PC-9 (cell line): ENCODE data around the gene WNK2. TPM values are rescaled to one million over a fixed set of nuclear protein-coding genes. Genes with fewer than 3 reads are reported as not detected.

Experiments used
- BruUV-seq: library from RNA; stranded (reverse); fragments of 400-500 nt; replicated peaks from 2 replicates; lab custom pipeline; 2021; lab: Mats Ljungman, UMichigan
- CTCF ChIA-PET: fragments of 300-600 bp; sonication (Branson Sonifier 250); formaldehyde crosslinking; loops from one replicate; lab custom pipeline; 2022; ENCODE audit warnings: antibody characterized with exemption; lab: Charles Lee
- POLR2A ChIA-PET: fragments of 300-600 bp; sonication (Branson Sonifier 250); formaldehyde crosslinking; loops from one replicate; lab custom pipeline; 2022; ENCODE audit warnings: antibody characterized with exemption; ENCODE audit not compliant: unreplicated experiment; lab: Charles Lee
- DNase-seq, 2 experiments: peaks; one replicate each; pipeline versions ENCODE4 v3.0.0 to v3.0.0-alpha.2; 2015 to 2022; ENCODE audit warnings: mixed read lengths in 1 of 2
- H2AFZ ChIP-seq: fragments of 200-600 bp; sonication (generic); 2 replicates; pipeline ENCODE4 v1.8.1; 2017; ENCODE audit warnings: antibody characterized with exemption
- H3F3A ChIP-seq: fragments of 200-600 bp; sonication (generic); 2 replicates; pipeline ENCODE4 v1.8.1; 2017; ENCODE audit warnings: antibody characterized with exemption, mild to moderate bottlenecking, low read depth; ENCODE audit not compliant: insufficient read depth
- H3K27ac ChIP-seq: fragments of 200-600 bp; sonication (generic); 2 replicates; pipeline ENCODE4 v1.6.1; 2016; ENCODE audit warnings: mixed run types
- H3K27me3 ChIP-seq: fragments of 200-600 bp; sonication (generic); 2 replicates; pipeline ENCODE4 v1.6.1; 2016; ENCODE audit warnings: low read depth, mixed run types; ENCODE audit not compliant: insufficient read depth
- H3K36me3 ChIP-seq: fragments of 200-600 bp; sonication (generic); 2 replicates; pipeline ENCODE4 v1.6.1; 2016; ENCODE audit warnings: low read depth, mixed run types
- H3K4me1 ChIP-seq: fragments of 200-600 bp; sonication (generic); replicated peaks from 2 replicates; pipeline ENCODE4 v1.6.1; 2016; ENCODE audit warnings: mixed run types; ENCODE audit not compliant: insufficient read depth
- H3K4me2 ChIP-seq: fragments of 200-600 bp; sonication (generic); 2 replicates; pipeline ENCODE4 v1.6.1; 2017; ENCODE audit warnings: mixed run types
- H3K4me3 ChIP-seq: fragments of 200-600 bp; sonication (generic); 2 replicates; pipeline ENCODE4 v1.6.1; 2016; ENCODE audit warnings: mixed run types
- H3K79me2 ChIP-seq: fragments of 200-600 bp; sonication (generic); 2 replicates; pipeline ENCODE4 v1.6.1; 2017; ENCODE audit warnings: low read depth, mixed run types
- H3K9me2 ChIP-seq: fragments of 200-600 bp; sonication (generic); 2 replicates; pipeline ENCODE4 v1.8.1; 2017; ENCODE audit warnings: mild to moderate bottlenecking; ENCODE audit not compliant: insufficient read depth
- H3K9me3 ChIP-seq: fragments of 200-600 bp; sonication (generic); 2 replicates; pipeline ENCODE4 v1.8.1; 2016; ENCODE audit warnings: low read depth; ENCODE audit not compliant: insufficient read depth
- H4K20me1 ChIP-seq: fragments of 200-600 bp; sonication (generic); 2 replicates; pipeline ENCODE4 v1.8.1; 2017; ENCODE audit not compliant: insufficient read depth
- EZH2 ChIP-seq: fragments of 200-600 bp; sonication (generic); IDR thresholded peaks from 2 replicates; pipeline ENCODE4 v1.8.0; 2017; ENCODE audit warnings: antibody characterized with exemption, low read depth
- intact Hi-C: fragments of 100-400 bp; cut with micrococcal nuclease; formaldehyde crosslinking; loops from one replicate; pipeline ENCODE4 v1.10.0; 2022; ENCODE audit not compliant: unreplicated experiment
- total RNA-seq: library from RNA; stranded (reverse); gene quantifications from 2 replicates; pipeline ENCODE4 v1.2.3, GENCODE V29; 2021
- TF ChIP-seq, protein P1 (sequence below): fragments of 200-600 bp; sonication (generic); conservative IDR thresholded peaks from 2 replicates; pipeline ENCODE4 v1.6.1; 2017; ENCODE audit warnings: mixed run types, antibody characterized with exemption, mild to moderate bottlenecking, moderate library complexity

Gene WNK2
- total RNA-seq, 1 experiment from 2014 or later, result 44.6 TPM

- Histone ChIP-seq H2AFZ (no peak overlapping the region), H3K36me3 (no peaks in the 10 kb centered on the region), H3K79me2 (no peaks in the 10 kb centered on the region), H3K27ac (no peak overlapping the region), H3K9me3 (no peaks in the 10 kb centered on the region), H3K4me3 (no peak overlapping the region), H3K4me2 (no peak overlapping the region), H3K9me2 (no peaks in the 10 kb centered on the region), H3K27me3 (no peaks in the 10 kb centered on the region), H3K4me1 (no peaks in the 10 kb centered on the region), H4K20me1 (no peaks in the 10 kb centered on the region), H3F3A (no peaks in the 10 kb centered on the region)
- no peak for TF ChIP-seq EZH2
- TF ChIP-seq, protein P1, sequence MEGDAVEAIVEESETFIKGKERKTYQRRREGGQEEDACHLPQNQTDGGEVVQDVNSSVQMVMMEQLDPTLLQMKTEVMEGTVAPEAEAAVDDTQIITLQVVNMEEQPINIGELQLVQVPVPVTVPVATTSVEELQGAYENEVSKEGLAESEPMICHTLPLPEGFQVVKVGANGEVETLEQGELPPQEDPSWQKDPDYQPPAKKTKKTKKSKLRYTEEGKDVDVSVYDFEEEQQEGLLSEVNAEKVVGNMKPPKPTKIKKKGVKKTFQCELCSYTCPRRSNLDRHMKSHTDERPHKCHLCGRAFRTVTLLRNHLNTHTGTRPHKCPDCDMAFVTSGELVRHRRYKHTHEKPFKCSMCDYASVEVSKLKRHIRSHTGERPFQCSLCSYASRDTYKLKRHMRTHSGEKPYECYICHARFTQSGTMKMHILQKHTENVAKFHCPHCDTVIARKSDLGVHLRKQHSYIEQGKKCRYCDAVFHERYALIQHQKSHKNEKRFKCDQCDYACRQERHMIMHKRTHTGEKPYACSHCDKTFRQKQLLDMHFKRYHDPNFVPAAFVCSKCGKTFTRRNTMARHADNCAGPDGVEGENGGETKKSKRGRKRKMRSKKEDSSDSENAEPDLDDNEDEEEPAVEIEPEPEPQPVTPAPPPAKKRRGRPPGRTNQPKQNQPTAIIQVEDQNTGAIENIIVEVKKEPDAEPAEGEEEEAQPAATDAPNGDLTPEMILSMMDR, result no peak
- no TSS peak for BruUV-seq
- CTCF ChIA-PET, result interaction anchor here (0.6 kb wide), 1 partner anchor 349 kb away, joined by 3 read pairs; no protein-coding TSS in a partner anchor
- intact Hi-C loops, result no loop called here
- POLR2A ChIA-PET, result no interaction called here
- no peak for DNase-seq
These were observed 12.5 kb upstream of the WNK2 start for GRCh38 chr9:93171261-93171990.

GRCh38 chr9:93172666-93173364 is 11.1 kb upstream of the WNK2 start:
- Histone ChIP-seq H3K27me3 (no peaks in the 10 kb centered on the region), H3K9me3 (no peaks in the 10 kb centered on the region), H3F3A (no peaks in the 10 kb centered on the region), H2AFZ (no peak overlapping the region), H3K27ac (no peak overlapping the region), H4K20me1 (no peaks in the 10 kb centered on the region), H3K4me3 (no peak overlapping the region), H3K4me2 (no peak overlapping the region), H3K36me3 (no peaks in the 10 kb centered on the region), H3K9me2 (no peaks in the 10 kb centered on the region), H3K79me2 (no peaks in the 10 kb centered on the region), H3K4me1 (no peaks in the 10 kb centered on the region)
- POLR2A ChIA-PET, result no interaction called here
- no peak for DNase-seq
- intact Hi-C loops, result no loop called here
- TF ChIP-seq, protein P1, result no peak
- no peak for TF ChIP-seq EZH2
- BruUV-seq, result no TSS peak
- CTCF ChIA-PET, result interaction anchor here (0.7 kb wide), 1 partner anchor 310 kb away, joined by 10 read pairs; no protein-coding TSS in a partner anchor

GRCh38 chr9:93173365-93174051 is 10.4 kb upstream of the WNK2 start:
- no peak for DNase-seq
- ChIA-PET CTCF (no interaction called here), POLR2A (no interaction called here)
- Histone ChIP-seq H2AFZ (no peak overlapping the region), H3K9me2 (no peaks in the 10 kb centered on the region), H3K27me3 (no peaks in the 10 kb centered on the region), H3K27ac (no peak overlapping the region), H4K20me1 (no peaks in the 10 kb centered on the region), H3K36me3 (no peaks in the 10 kb centered on the region), H3K4me1 (no peaks in the 10 kb centered on the region), H3F3A (no peaks in the 10 kb centered on the region), H3K79me2 (no peaks in the 10 kb centered on the region), H3K4me2 (no peak overlapping the region), H3K4me3 (no peak overlapping the region), H3K9me3 (no peaks in the 10 kb centered on the region)
- intact Hi-C loops, result no loop called here
- no TSS peak for BruUV-seq
- TF ChIP-seq, protein P1, result no peak
- TF ChIP-seq EZH2, result no peak
